Skeletal muscle tissue (tissue), 4 donors: Measurements from ENCODE around the gene DCDC2C. TPM values are rescaled to one million over a fixed set of nuclear protein-coding genes. Genes with fewer than 3 reads are reported as not detected.

ENCODE experiments used
- H3K27ac ChIP-seq: one replicate; pipeline ENCODE4 v1.7.0; 2013; ENCODE audit warnings: mild to moderate bottlenecking, low read depth, low read length, inconsistent platforms
- H3K27me3 ChIP-seq, 3 donors: one replicate each; pipeline ENCODE4 v1.7.0; 2013; ENCODE audit warnings: low read length in 3 of 3; ENCODE audit not compliant: control insufficient read depth in 3 of 3, insufficient read depth in 3 of 3
- H3K36me3 ChIP-seq, 3 donors: one replicate each; pipeline ENCODE4 v1.7.0; 2013; ENCODE audit warnings: low read length in 3 of 3; ENCODE audit not compliant: control insufficient read depth in 3 of 3, insufficient read depth in 3 of 3
- H3K4me1 ChIP-seq, 3 donors: one replicate each; pipeline ENCODE4 v1.7.0; 2013; ENCODE audit warnings: low read length in 3 of 3, mild to moderate bottlenecking in 3 of 3; ENCODE audit not compliant: control insufficient read depth in 3 of 3, insufficient read depth in 3 of 3
- H3K4me3 ChIP-seq, 3 donors: one replicate each; pipeline ENCODE4 v1.7.0; 2013; ENCODE audit warnings: low read length in 3 of 3
- H3K9ac ChIP-seq, 3 donors: one replicate each; pipeline ENCODE4 v1.7.0; 2013; ENCODE audit warnings: low read length in 3 of 3, mild to moderate bottlenecking in 3 of 3, moderate library complexity in 2 of 3, low read depth in 1 of 3
- H3K9me3 ChIP-seq, 3 donors: one replicate each; pipeline ENCODE4 v1.7.0; 2013; ENCODE audit warnings: low read length in 3 of 3; ENCODE audit not compliant: control insufficient read depth in 3 of 3
- total RNA-seq: library from RNA; depleted of rRNA; stranded (reverse); fragments of >200 nt; gene quantifications from one replicate; pipeline ENCODE4 v1.2.3, GENCODE V29; 2014
- donor health status: Osteomylitis.

DCDC2C gene
- total RNA-seq, 1 donor from 2014 or later, result not detected

- H3K36me3 ChIP-seq, result no peaks in the 10 kb centered on the region
- no peak overlapping the region for H3K4me3 ChIP-seq
- peaks cover 0 to 7% (median 0%) of the 10 kb centered on the region in 3 donors for H3K9me3 ChIP-seq
- H3K4me1 ChIP-seq, result no peaks in the 10 kb centered on the region
- peaks cover 0 to 4% (median 0%) of the 10 kb centered on the region in 3 donors for H3K27me3 ChIP-seq
- H3K27ac ChIP-seq, result no peak overlapping the region
- H3K9ac ChIP-seq, result no peak overlapping the region
Measured at GRCh38 chr2:3837086-3837485, 133.7 kb downstream of the DCDC2C start.

GRCh38 chr2:3838348-3838747 is 135.0 kb downstream of the DCDC2C start:
- H3K36me3 ChIP-seq, result no peaks in the 10 kb centered on the region
- H3K27ac ChIP-seq, result no peak overlapping the region
- H3K4me1 ChIP-seq, result no peaks in the 10 kb centered on the region
- H3K4me3 ChIP-seq, result no peak overlapping the region
- H3K9ac ChIP-seq, result no peak overlapping the region
- H3K9me3 ChIP-seq, result peaks cover 0 to 4% (median 3%) of the 10 kb centered on the region in 3 donors
- H3K27me3 ChIP-seq, result peaks cover 0 to 4% (median 0%) of the 10 kb centered on the region in 3 donors

GRCh38 chr2:3839476-3839875 is 136.1 kb downstream of the DCDC2C start:
- H3K27ac ChIP-seq, result no peak overlapping the region
- no peak overlapping the region for H3K9ac ChIP-seq
- H3K4me1 ChIP-seq, result no peaks in the 10 kb centered on the region
- peaks cover 0 to 4% (median 0%) of the 10 kb centered on the region in 3 donors for H3K27me3 ChIP-seq
- H3K4me3 ChIP-seq, result no peak overlapping the region
- H3K9me3 ChIP-seq, result peaks cover 0 to 4% (median 3%) of the 10 kb centered on the region in 3 donors
- no peaks in the 10 kb centered on the region for H3K36me3 ChIP-seq

GRCh38 chr2:3840611-3841155 is 137.3 kb downstream of the DCDC2C start:
- H3K9me3 ChIP-seq, result peaks cover 0 to 4% (median 3%) of the 10 kb centered on the region in 3 donors
- no peaks in the 10 kb centered on the region for H3K4me1 ChIP-seq
- H3K4me3 ChIP-seq, result no peak overlapping the region
- no peaks in the 10 kb centered on the region for H3K36me3 ChIP-seq
- peaks cover 0 to 4% (median 0%) of the 10 kb centered on the region in 3 donors for H3K27me3 ChIP-seq
- no peak overlapping the region for H3K27ac ChIP-seq
- no peak overlapping the region for H3K9ac ChIP-seq

- peaks cover 0 to 6% (median 3%) of the 10 kb centered on the region in 3 donors for H3K9me3 ChIP-seq
- no peaks in the 10 kb centered on the region for H3K4me1 ChIP-seq
- H3K4me3 ChIP-seq, result no peak overlapping the region
- no peak overlapping the region for H3K27ac ChIP-seq
- no peaks in the 10 kb centered on the region for H3K36me3 ChIP-seq
- H3K9ac ChIP-seq, result no peak overlapping the region
- H3K27me3 ChIP-seq, result peaks cover 0 to 3% (median 0%) of the 10 kb centered on the region in 3 donors
Measured at GRCh38 chr2:3847397-3848052, 144.2 kb downstream of the DCDC2C start.

- Histone ChIP-seq H3K4me1 (no peaks in the 10 kb centered on the region), H3K4me3 (no peak overlapping the region), H3K27ac (no peak overlapping the region), H3K27me3 (peaks cover 0 to 3% (median 0%) of the 10 kb centered on the region in 3 donors), H3K9me3 (peaks cover 0 to 4% (median 2%) of the 10 kb centered on the region in 3 donors), H3K9ac (no peak overlapping the region), H3K36me3 (no peaks in the 10 kb centered on the region)
Measured at GRCh38 chr2:3848776-3849175, 145.4 kb downstream of the DCDC2C start.

- no peak overlapping the region for H3K27ac ChIP-seq
- no peak overlapping the region for H3K4me3 ChIP-seq
- no peaks in the 10 kb centered on the region for H3K4me1 ChIP-seq
- H3K36me3 ChIP-seq, result no peaks in the 10 kb centered on the region
- H3K9me3 ChIP-seq, result peaks cover 2 to 4% (median 3%) of the 10 kb centered on the region in 3 donors
- no peak overlapping the region for H3K9ac ChIP-seq
- peaks cover 0 to 3% (median 0%) of the 10 kb centered on the region in 3 donors for H3K27me3 ChIP-seq
Measured at GRCh38 chr2:3849213-3849612, 145.8 kb downstream of the DCDC2C start.

GRCh38 chr2:3857576-3857975 is 154.2 kb downstream of the DCDC2C start:
- Histone ChIP-seq H3K4me3 (no peak overlapping the region), H3K9ac (no peak overlapping the region), H3K4me1 (no peaks in the 10 kb centered on the region), H3K9me3 (peaks cover 0 to 4% (median 3%) of the 10 kb centered on the region in 3 donors), H3K36me3 (no peaks in the 10 kb centered on the region), H3K27ac (no peak overlapping the region), H3K27me3 (no peaks in the 10 kb centered on the region)

GRCh38 chr2:3864943-3865865 is 161.8 kb downstream of the DCDC2C start:
- H3K4me1 ChIP-seq, result peaks cover 0 to 3% (median 0%) of the 10 kb centered on the region in 3 donors
- H3K36me3 ChIP-seq, result no peaks in the 10 kb centered on the region
- peaks cover 0 to 2% (median 0%) of the 10 kb centered on the region in 3 donors for H3K9me3 ChIP-seq
- no peak overlapping the region for H3K4me3 ChIP-seq
- no peak overlapping the region for H3K27ac ChIP-seq
- no peak overlapping the region for H3K9ac ChIP-seq
- H3K27me3 ChIP-seq, result no peaks in the 10 kb centered on the region
